22Rv1 (cell line): ENCODE measurements around the gene ARHGEF4.

Experiments used
- H3K27ac ChIP-seq: fragments of 450-650 bp; 2 replicates; pipeline ENCODE4 v1.5.1; 2017
- ZFX ChIP-seq: fragments of 450-650 bp; IDR thresholded peaks from 2 replicates; pipeline ENCODE4 v1.6.1; 2017; ENCODE audit warnings: antibody characterized with exemption, borderline replicate concordance
- TF ChIP-seq, protein P1 (sequence below): fragments of 450-650 bp; IDR thresholded peaks from 2 replicates; pipeline ENCODE4 v1.5.1; 2017; ENCODE audit warnings: mild to moderate bottlenecking

ARHGEF4 gene

DNA sequence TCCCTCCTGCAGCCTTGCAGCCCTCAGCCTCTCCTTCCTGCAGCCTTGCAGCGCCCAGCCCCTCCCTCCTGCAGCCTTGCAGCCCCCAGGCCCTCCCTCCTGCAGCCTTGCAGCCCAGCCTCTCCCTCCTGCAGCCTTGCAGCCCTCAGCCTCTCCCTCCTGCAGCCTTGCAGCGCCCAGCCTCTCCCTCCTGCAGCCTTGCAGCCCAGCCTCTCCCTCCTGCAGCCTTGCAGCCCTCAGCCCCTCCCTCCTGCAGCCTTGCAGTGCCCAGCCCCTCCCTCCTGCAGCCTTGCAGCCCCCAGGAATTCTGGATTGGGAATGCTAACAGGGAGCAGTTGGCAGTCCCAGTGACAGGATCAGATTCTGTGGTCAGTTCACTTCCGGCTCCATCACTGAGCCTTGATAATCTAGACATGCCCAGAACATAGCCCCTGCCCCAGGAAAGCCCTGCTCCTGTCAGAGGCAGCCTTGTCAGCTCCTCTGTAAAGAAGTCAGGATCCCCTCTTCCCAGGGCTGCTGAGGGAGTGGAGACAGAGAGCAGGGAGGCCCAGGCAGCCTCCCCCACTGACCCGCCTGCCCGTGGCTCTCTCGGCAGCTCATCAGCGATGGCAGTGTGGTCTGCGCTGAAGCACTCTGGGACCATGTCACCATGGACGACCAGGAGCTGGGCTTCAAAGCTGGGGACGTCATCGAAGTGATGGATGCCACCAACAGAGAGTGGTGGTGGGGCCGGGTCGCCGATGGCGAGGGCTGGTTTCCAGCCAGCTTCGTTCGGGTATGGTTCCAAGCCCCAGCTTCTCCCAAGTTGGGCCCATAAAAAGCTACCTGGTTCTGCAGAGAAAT, 201.8 kb downstream of the ARHGEF4 start:
- TF ChIP-seq, protein P1, sequence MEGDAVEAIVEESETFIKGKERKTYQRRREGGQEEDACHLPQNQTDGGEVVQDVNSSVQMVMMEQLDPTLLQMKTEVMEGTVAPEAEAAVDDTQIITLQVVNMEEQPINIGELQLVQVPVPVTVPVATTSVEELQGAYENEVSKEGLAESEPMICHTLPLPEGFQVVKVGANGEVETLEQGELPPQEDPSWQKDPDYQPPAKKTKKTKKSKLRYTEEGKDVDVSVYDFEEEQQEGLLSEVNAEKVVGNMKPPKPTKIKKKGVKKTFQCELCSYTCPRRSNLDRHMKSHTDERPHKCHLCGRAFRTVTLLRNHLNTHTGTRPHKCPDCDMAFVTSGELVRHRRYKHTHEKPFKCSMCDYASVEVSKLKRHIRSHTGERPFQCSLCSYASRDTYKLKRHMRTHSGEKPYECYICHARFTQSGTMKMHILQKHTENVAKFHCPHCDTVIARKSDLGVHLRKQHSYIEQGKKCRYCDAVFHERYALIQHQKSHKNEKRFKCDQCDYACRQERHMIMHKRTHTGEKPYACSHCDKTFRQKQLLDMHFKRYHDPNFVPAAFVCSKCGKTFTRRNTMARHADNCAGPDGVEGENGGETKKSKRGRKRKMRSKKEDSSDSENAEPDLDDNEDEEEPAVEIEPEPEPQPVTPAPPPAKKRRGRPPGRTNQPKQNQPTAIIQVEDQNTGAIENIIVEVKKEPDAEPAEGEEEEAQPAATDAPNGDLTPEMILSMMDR = no peak
- no peak for TF ChIP-seq ZFX
- H3K27ac ChIP-seq = no peak overlapping the region

DNA sequence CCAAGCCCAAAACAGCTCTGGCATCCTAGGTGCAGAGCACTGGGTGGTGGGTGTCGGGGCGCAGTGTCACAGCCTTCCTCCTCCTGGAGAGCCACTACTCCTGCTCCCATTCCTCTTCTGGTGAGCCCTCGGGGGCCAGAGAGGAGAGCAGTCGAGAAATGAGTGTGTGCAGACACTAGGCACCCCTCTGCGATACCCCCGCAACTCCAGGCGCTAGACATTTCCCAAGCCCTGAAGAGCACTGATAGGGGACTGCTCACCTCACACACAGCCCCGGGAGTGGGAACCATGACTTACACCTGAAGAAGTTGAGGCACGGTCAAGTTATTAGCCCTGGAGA, 202.4 kb downstream of the ARHGEF4 start:
- no peak overlapping the region for H3K27ac ChIP-seq
- TF ChIP-seq, protein P1 = no peak
- TF ChIP-seq ZFX = no peak

DNA sequence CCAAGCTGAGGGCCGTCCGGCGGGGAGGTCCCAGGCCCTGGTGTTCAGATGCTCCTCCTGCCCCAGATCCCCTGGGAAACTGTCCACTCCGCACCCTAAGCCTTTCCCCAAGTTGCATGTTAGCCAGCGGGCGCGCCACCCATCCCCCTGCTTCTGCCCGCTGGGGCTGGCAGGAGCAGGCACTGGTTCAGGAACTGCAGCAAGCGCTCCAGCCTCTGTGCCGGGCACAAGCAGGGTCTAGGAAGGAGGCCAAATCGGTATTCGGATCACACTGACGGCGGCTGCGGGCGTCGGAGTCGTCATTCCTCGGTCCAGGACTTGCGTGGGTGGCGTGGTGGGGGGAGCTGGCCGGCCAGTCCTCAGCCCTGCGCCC, 202.8 kb downstream of the ARHGEF4 start:
- TF ChIP-seq, protein P1 = no peak
- TF ChIP-seq ZFX = no peak
- H3K27ac ChIP-seq = no peak overlapping the region

DNA sequence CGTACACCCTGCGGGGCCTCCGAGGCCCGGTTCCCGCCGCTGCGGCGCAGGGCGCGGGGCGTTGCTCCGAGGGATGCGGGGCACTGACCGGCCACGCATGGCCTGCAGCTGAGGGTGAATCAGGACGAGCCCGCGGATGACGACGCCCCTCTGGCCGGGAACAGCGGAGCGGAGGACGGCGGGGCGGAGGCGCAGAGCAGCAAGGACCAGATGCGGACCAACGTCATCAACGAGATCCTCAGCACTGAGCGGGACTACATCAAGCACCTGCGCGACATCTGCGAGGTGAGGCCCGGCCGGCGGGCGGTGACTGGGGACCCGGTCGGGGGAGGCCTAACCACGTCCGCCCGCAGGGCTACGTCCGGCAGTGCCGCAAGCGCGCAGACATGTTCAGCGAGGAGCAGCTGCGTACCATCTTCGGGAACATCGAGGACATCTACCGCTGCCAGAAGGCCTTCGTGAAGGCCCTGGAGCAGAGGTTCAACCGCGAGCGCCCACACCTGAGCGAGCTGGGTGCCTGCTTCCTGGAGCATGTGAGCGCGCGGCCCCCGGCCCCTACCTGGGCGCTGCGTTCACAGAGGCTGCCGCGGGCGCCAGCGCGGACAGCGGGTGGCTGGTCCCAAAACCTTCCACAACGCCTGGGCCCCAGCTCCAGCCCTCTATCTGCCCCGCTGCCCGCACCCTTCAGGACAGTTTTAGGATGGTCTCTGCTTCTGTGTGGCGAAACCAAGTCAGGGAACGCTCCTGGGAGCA, 203.4 kb downstream of the ARHGEF4 start:
- TF ChIP-seq, protein P1 = no peak
- TF ChIP-seq ZFX = no peak
- no peak overlapping the region for H3K27ac ChIP-seq

DNA sequence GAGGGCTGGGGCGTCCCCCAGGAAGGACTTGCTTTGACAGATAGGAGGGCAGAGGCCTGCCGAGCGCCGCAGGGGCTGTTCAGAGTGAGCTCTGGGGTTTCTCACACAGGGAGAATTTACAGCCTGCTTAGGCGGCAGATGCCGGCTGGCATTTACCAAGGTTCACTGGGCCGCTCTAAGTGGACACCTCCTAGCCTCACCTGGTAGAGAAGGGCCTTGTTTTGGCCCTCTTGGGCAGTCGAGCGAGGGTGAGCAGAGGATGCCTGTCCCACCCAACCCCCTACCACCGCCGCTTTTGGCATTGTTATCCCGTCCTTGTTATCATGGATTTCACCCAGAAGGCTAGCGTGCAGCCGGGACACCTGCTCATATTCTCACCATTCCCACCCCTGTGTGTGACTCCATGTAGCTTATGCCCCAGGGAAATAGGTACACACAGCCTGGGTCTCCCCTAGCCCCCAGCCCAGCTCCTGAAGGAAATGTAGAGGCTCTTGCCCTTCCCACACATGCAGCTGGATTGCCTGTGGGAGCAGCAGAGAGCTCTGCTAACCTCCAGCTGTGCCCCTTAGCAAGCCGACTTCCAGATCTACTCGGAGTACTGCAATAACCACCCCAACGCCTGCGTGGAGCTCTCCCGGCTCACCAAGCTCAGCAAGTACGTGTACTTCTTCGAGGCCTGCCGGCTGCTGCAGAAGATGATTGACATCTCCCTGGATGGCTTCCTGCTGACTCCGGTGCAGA, 204.1 kb downstream of the ARHGEF4 start:
- no peak for TF ChIP-seq ZFX
- TF ChIP-seq, protein P1 = no peak
- no peak overlapping the region for H3K27ac ChIP-seq

DNA sequence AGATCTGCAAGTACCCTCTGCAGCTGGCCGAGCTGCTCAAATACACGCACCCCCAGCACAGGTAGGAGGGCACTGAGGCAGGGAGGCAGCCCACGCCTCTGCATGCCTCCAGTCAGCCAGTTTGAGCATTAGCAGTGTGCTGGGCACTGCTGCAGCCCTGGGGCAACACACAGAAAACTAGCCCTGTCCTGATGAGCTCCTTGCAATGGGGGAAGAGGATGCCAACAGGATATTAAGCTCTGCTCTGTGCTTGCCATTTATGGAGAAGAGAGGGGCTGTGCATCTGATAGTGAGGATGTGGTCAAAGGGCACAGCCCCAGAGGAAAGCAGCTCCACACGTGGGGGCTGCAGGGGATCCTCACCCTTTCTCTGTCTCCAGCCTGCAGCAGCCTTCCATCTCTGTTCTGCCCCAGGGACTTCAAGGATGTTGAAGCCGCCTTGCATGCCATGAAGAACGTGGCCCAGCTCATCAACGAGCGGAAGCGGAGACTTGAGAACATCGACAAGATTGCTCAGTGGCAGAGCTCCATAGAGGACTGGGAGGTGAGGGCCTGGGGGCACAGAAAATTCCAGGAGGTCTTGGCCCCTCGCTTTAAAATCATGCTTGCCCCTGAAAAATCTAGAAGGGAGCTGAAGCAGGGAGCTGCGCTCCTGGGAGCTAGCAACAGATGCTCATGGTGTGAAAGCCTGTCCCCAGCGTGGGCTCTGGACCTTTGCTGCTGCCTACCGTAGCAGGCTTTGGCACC, 204.9 kb downstream of the ARHGEF4 start:
- no peak overlapping the region for H3K27ac ChIP-seq
- TF ChIP-seq, protein P1 = no peak
- no peak for TF ChIP-seq ZFX
